Fibroblast of mammary gland (primary cell): ENCODE measurements around the gene KCNMA1.
A peak's percentile ranks its signal among the peaks of the same experiment; 100 is the strongest.

Experiments
- DNase-seq: peaks from one replicate; pipeline ENCODE4 v3.0.0-alpha.2; 2010; ENCODE audit warnings: low read depth
- H3K4me3 ChIP-seq: 2 replicates; pipeline ENCODE4 v1.5.1; 2011; ENCODE audit warnings: low read depth, mild to moderate bottlenecking, low read length, moderate library complexity; ENCODE audit not compliant: control insufficient read depth
- CTCF ChIP-seq: conservative IDR thresholded peaks from 2 replicates; pipeline ENCODE4 v1.5.1; 2011; ENCODE audit warnings: low read depth, low read length, inconsistent platforms; ENCODE audit not compliant: control insufficient read depth, insufficient read depth

KCNMA1 gene

GRCh38 chr10:77518241-77518909, 119.2 kb downstream of the KCNMA1 start:
- no peak overlapping the region for H3K4me3 ChIP-seq
- DNase-seq, result no peak
- no peak for TF ChIP-seq CTCF

GRCh38 chr10:77516575-77516974, 121.0 kb downstream of the KCNMA1 start:
- no peak for DNase-seq
- no peak for TF ChIP-seq CTCF
- no peak overlapping the region for H3K4me3 ChIP-seq

DNA sequence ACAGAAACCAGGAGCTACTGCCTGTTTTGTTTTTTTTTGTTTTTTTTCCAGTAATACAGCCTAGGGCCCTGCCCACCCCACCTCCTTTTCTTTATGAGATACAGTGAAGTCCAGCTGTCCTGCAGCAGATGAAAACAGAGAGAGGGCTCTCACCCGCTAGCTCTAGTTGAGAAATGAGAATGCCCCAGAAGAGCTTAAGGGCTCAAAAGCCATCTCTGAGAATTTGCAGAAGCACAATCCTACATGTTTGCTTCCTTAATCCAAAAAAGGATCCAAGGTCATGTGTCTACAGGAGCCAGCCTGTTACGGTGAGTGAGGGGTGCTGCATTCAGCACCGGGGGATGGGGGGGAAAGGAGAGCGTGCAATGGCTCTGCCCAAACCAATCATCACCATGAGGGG, 122.7 kb downstream of the KCNMA1 start:
- H3K4me3 ChIP-seq, result no peak overlapping the region
- no peak for TF ChIP-seq CTCF
- DNase-seq, result no peak

DNA sequence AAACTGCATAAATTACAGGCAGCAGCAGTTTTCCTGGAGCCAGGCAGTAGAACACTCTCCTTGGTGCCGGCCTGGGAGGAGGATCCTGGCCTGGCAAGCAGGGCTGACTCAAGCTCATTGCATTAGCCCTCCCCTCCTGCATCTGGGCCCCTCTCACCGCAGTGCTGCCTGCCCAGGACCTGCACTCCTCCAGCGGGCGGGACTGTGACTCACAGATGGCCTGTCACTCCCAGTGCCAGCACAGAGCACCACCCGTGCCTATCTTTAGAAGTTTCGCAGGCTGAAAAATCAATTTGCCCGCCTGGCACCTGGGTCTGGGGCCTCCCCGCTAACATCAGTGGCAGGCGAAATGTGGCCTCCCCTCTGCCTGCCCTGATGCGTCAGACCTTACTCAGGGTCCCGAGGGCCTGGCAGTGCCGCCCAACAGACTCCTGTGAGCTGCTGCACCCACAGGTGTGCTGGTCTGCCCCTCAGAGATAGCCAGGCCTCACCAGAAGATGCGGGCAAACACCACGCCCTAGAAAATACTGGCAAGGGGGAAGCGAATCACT, 123.8 kb downstream of the KCNMA1 start:
- TF ChIP-seq CTCF, result no peak
- DNase-seq, result peak; percentile 80
- H3K4me3 ChIP-seq, result no peak overlapping the region

DNA sequence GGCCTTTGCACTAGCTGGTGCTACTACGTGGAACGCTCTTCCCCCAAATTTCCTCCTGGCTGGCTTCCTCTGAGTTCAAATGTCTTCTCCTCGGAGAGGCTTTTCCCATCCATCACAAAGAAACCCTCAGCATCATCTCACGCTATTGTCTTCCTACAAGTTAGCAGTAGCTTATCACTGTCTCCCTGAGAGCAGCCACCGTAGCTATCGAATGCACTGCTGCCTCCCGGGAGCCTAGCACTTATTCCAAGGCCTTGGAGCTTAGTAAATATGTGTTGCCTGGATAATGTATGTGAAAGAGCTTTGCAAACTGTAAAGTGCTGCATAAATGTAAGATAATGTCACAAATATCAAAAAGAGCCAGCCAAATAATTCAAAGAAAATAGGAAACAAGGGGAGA, 124.4 kb downstream of the KCNMA1 start:
- TF ChIP-seq CTCF, result no peak
- no peak overlapping the region for H3K4me3 ChIP-seq
- no peak for DNase-seq

DNA sequence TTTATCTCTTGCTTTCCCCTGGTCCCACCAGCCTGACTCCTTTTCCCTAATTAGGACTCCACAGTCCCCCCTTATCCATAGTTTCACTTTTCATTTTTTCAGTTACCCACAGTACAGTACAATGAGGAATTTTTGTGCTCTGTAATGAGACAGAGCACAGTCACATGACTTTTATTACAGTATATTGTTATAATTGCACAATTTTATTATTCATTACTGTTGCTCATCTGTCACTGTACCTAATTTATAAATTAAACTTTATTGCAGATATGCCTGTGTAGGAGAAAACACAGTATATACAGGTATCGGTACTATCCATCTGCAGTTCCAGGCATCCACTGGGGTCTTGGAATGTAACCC, 125.4 kb downstream of the KCNMA1 start:
- no peak for TF ChIP-seq CTCF
- DNase-seq, result peak; percentile 16
- H3K4me3 ChIP-seq, result no peak overlapping the region
